ENCODE data around the gene SYT2.

DNA sequence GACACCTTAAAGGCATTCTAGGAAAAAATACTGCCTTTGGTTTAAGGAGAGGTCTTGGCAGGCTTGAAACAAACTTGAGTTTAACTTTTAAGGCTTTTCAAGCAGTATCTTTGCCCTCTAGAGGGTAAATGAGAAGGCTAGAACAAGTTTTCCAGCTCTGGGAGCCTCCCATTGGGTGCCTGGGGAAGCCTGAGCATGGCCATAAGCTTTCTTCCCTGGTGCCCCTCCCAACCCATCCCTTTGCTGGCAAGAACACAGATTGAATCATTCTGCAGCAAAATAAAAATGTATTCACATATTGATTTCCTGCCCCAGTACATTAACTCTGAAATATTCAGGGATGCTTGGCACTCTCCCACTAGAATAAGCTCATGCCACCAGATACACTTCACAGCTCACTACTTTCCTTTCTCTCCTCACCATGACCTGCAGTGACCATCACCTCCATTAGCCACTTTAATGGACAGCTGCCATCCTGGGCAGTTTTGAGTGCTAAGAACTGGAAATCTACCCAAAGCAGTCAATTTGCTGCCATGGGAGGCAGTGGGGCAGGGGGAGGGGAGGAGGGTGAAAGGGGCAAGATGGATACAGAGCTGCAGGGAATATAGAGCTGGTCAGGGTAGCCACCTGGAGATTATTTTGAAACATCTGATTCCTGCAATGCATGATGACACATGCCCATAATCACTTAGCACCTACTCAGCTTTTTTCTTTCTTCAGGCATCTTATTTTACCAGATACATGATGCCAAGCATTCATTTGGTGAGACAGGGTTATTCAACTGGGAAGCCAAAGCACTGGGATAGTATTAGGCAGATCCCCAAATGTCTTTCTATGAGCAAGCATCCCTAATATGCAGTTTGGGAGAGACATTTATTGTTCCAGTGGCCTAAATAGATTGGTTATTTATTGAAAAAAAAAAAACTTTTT is 140.6 kb downstream of the SYT2 start:
- TF ChIP-seq EZH2 (IDR thresholded peaks at IDR 0.05): no peak
- no peak for TF ChIP-seq POLR2A (IDR thresholded peaks at IDR 0.05; ENCODE audit: borderline replicate concordance, extremely low read depth, insufficient read depth, insufficient read length)
- TF ChIP-seq, protein P1, sequence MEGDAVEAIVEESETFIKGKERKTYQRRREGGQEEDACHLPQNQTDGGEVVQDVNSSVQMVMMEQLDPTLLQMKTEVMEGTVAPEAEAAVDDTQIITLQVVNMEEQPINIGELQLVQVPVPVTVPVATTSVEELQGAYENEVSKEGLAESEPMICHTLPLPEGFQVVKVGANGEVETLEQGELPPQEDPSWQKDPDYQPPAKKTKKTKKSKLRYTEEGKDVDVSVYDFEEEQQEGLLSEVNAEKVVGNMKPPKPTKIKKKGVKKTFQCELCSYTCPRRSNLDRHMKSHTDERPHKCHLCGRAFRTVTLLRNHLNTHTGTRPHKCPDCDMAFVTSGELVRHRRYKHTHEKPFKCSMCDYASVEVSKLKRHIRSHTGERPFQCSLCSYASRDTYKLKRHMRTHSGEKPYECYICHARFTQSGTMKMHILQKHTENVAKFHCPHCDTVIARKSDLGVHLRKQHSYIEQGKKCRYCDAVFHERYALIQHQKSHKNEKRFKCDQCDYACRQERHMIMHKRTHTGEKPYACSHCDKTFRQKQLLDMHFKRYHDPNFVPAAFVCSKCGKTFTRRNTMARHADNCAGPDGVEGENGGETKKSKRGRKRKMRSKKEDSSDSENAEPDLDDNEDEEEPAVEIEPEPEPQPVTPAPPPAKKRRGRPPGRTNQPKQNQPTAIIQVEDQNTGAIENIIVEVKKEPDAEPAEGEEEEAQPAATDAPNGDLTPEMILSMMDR (IDR thresholded peaks at IDR 0.05 in 2 of 3, conservative IDR thresholded peaks at IDR 0.05 in 1 of 3; ENCODE audit: borderline replicate concordance in 1 of 3, insufficient read depth in 1 of 3, low read depth in 2 of 3, low read length in 2 of 3): no peak
- no peak for TF ChIP-seq TCF7L2 (IDR thresholded peaks at IDR 0.05; ENCODE audit: borderline replicate concordance, extremely low read depth, insufficient read depth, insufficient read length)
- TF ChIP-seq YY1 (IDR thresholded peaks at IDR 0.05; ENCODE audit: extremely low read depth, insufficient replicate concordance, low read depth, low read length): no peak
- no peak for TF ChIP-seq SRF (IDR thresholded peaks at IDR 0.05; ENCODE audit: low read depth)
